GM10248 (cell line): ENCODE results near the gene N4BP2L1.

Experiments used
- CTCF ChIA-PET: fragments of 300-600 bp; sonication (Branson Sonifier 250); formaldehyde crosslinking; extraction: SDS; loops from one replicate; lab custom pipeline; 2021; ENCODE audit warnings: antibody characterized with exemption; lab: Yijun Ruan, JAX
- POLR2A ChIA-PET: fragments of 350-650 bp; sonication (Branson Sonifier 250); formaldehyde crosslinking; extraction: SDS; loops from one replicate; lab custom pipeline; 2020; ENCODE audit warnings: antibody characterized with exemption; lab: Yijun Ruan, JAX
- DNase-seq: peaks from one replicate; pipeline ENCODE4 v3.0.0; 2012; ENCODE audit errors: extremely low spot score
- CTCF ChIP-seq: IDR thresholded peaks from 2 replicates; pipeline ENCODE4 v1.5.1; 2012; ENCODE audit warnings: mild to moderate bottlenecking, low read depth; ENCODE audit errors: extremely low read depth, missing control alignments, control extremely low read depth

The N4BP2L1 gene

GRCh38 chr13:32427852-32428580, at the start of gene N4BP2L1:
N4BP2L1 (minus strand) TSS chr13:32428130; CDS start chr13:32428082, 48 bp downstream.
- peak; percentile 90 for DNase-seq
- ChIA-PET POLR2A (interaction anchor here (0.5 to 1.9 kb wide), 7 partner anchors 9 to 1116 kb away, joined by 3 to 9 read pairs (median 4); partner anchors contain the start of genes BRCA2 and ZAR1L), CTCF (interaction anchor here (0.8 to 3.4 kb wide), 7 partner anchors 13 to 518 kb away, joined by 3 to 25 read pairs (median 3); no protein-coding TSS in a partner anchor)
- TF ChIP-seq CTCF = no peak

GRCh38 chr13:32476892-32477291, 49.0 kb upstream of the N4BP2L1 start:
- TF ChIP-seq CTCF = no peak
- CTCF ChIA-PET = interaction anchor here (1.0 to 1.2 kb wide), 3 partner anchors 10 to 21 kb away, joined by 3 to 4 read pairs (median 3); no protein-coding TSS in a partner anchor
- no peak for DNase-seq
- POLR2A ChIA-PET = no interaction called here

- no peak for TF ChIP-seq CTCF
- POLR2A ChIA-PET = no interaction called here
- CTCF ChIA-PET = interaction anchor here (1.0 to 1.1 kb wide), 2 partner anchors 20 to 55 kb away, joined by 3 to 4 read pairs; no protein-coding TSS in a partner anchor
Measured at GRCh38 chr13:32476021-32476731, 48.2 kb upstream of the N4BP2L1 start.

GRCh38 chr13:32474999-32475792, 47.3 kb upstream of the N4BP2L1 start:
- no peak for TF ChIP-seq CTCF
- POLR2A ChIA-PET = no interaction called here
- CTCF ChIA-PET = interaction anchor here (1.0 to 1.1 kb wide), 2 partner anchors 21 to 56 kb away, joined by 3 read pairs; no protein-coding TSS in a partner anchor
- DNase-seq = no peak

More at GRCh38 chr13:32476021-32476731, 48.2 kb upstream of the N4BP2L1 start:
- DNase-seq = no peak

- DNase-seq = no peak
- ChIA-PET POLR2A (no interaction called here), CTCF (no interaction called here)
- no peak for TF ChIP-seq CTCF
Measured at GRCh38 chr13:32473650-32474049, 45.7 kb upstream of the N4BP2L1 start.
